ENCODE measurements around the gene MBP. TPM values are rescaled to one million over a fixed set of nuclear protein-coding genes. Genes with fewer than 3 reads are reported as not detected.

MBP gene
- total RNA-seq, 1 experiment from 2014 or later, result not detected

- Histone ChIP-seq H3K27ac (ENCODE audit: low read depth, low read length, poor library complexity, severe bottlenecking) (no peak overlapping the region), H3K4me1 (ENCODE audit: insufficient read depth, low read length, poor library complexity, severe bottlenecking) (no peaks in the 10 kb centered on the region), H3K4me3 (ENCODE audit: low read depth, low read length, poor library complexity, severe bottlenecking) (no peak overlapping the region), H3K27me3 (replicated peaks; ENCODE audit: insufficient read depth, low read depth, low read length, poor library complexity) (no peaks in the 10 kb centered on the region), H3K36me3 (ENCODE audit: insufficient read depth, low read length, poor library complexity, severe bottlenecking) (peaks cover 3% of the 10 kb centered on the region), H3K9me3 (ENCODE audit: low read depth, low read length, poor library complexity, severe bottlenecking) (no peaks in the 10 kb centered on the region)
- no peak for TF ChIP-seq EZH2 (IDR thresholded peaks at IDR 0.05; ENCODE audit: borderline replicate concordance, low read depth, low read length, poor library complexity, severe bottlenecking)
- no peak for TF ChIP-seq CTCF (conservative IDR thresholded peaks at IDR 0.05; ENCODE audit: low read depth, low read length)
- intact Hi-C loops (cut with micrococcal nuclease; ENCODE audit: unreplicated experiment), result no loop called here
- ChIA-PET POLR2A (ENCODE audit: low non-redundant PET) (no interaction called here), CTCF (no interaction called here)
- DNase-seq (ENCODE audit: low spot score), result no peak
- BruUV-seq (replicated peaks), result no TSS peak
Measured at GRCh38 chr18:76963936-76964335, 168.6 kb downstream of the MBP start.

DNA sequence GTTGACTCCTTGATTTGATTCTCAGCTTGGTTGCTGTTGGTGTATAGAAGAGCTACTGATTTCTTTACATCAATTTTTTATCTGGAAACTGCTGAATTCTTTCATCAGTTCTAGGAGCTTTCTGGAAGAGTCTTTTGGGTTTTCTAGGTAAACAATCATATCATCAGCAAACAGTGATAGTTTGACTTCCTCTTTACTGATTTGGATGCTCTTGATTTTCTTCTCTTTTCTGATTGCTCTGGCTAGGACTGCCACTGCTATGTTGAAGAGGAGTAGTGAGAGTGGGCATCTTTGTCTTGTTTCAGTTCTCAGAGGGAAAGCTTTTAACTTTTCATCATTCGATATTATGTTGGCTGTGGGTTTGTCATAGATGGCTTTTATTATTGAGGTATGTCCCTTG is 169.7 kb downstream of the MBP start:
- H3K4me1 ChIP-seq (ENCODE audit: insufficient read depth, low read length, poor library complexity, severe bottlenecking), result no peaks in the 10 kb centered on the region
- TF ChIP-seq CTCF (conservative IDR thresholded peaks at IDR 0.05; ENCODE audit: low read depth, low read length), result no peak
- TF ChIP-seq EZH2 (IDR thresholded peaks at IDR 0.05; ENCODE audit: borderline replicate concordance, low read depth, low read length, poor library complexity, severe bottlenecking), result no peak
- H3K36me3 ChIP-seq (ENCODE audit: insufficient read depth, low read length, poor library complexity, severe bottlenecking), result peaks cover 3% of the 10 kb centered on the region
- DNase-seq (ENCODE audit: low spot score), result no peak
- H3K4me3 ChIP-seq (ENCODE audit: low read depth, low read length, poor library complexity, severe bottlenecking), result no peak overlapping the region
- no peak overlapping the region for H3K27ac ChIP-seq (ENCODE audit: low read depth, low read length, poor library complexity, severe bottlenecking)
- CTCF ChIA-PET, result no interaction called here
- POLR2A ChIA-PET (ENCODE audit: low non-redundant PET), result no interaction called here
- BruUV-seq (replicated peaks), result no TSS peak
- intact Hi-C loops (cut with micrococcal nuclease; ENCODE audit: unreplicated experiment), result no loop called here
- no peaks in the 10 kb centered on the region for H3K9me3 ChIP-seq (ENCODE audit: low read depth, low read length, poor library complexity, severe bottlenecking)
- no peaks in the 10 kb centered on the region for H3K27me3 ChIP-seq (replicated peaks; ENCODE audit: insufficient read depth, low read depth, low read length, poor library complexity)

DNA sequence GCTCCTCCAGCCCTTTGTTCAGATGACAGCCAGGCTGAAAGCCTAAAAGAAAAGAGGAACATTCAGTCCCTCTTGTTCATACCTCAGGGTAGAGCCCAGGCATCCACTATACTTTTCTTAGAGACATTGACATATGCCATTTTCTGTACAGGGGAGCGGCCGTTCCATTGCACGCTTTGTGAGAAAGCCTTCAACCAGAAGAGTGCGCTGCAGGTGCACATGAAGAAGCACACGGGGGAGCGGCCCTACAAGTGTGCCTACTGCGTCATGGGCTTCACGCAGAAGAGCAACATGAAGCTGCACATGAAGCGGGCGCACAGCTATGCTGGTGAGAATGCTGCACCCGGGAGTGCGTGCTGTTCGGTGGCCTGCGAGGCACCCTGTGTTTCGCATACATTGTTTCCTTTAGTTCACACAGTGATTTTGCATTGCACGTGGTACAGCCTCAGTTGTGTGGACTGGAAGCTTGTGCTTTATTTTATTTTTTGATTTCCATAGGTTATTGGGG is 172.0 kb downstream of the MBP start:
- H3K9me3 ChIP-seq (ENCODE audit: low read depth, low read length, poor library complexity, severe bottlenecking), result no peaks in the 10 kb centered on the region
- no peak overlapping the region for H3K4me3 ChIP-seq (ENCODE audit: low read depth, low read length, poor library complexity, severe bottlenecking)
- no peaks in the 10 kb centered on the region for H3K27me3 ChIP-seq (replicated peaks; ENCODE audit: insufficient read depth, low read depth, low read length, poor library complexity)
- ChIA-PET CTCF (no interaction called here), POLR2A (ENCODE audit: low non-redundant PET) (no interaction called here)
- H3K27ac ChIP-seq (ENCODE audit: low read depth, low read length, poor library complexity, severe bottlenecking), result no peak overlapping the region
- TF ChIP-seq CTCF (conservative IDR thresholded peaks at IDR 0.05; ENCODE audit: low read depth, low read length), result no peak
- TF ChIP-seq EZH2 (IDR thresholded peaks at IDR 0.05; ENCODE audit: borderline replicate concordance, low read depth, low read length, poor library complexity, severe bottlenecking), result no peak
- intact Hi-C loops (cut with micrococcal nuclease; ENCODE audit: unreplicated experiment), result no loop called here
- peaks cover 3% of the 10 kb centered on the region for H3K36me3 ChIP-seq (ENCODE audit: insufficient read depth, low read length, poor library complexity, severe bottlenecking)
- BruUV-seq (replicated peaks), result no TSS peak
- no peak for DNase-seq (ENCODE audit: low spot score)
- no peaks in the 10 kb centered on the region for H3K4me1 ChIP-seq (ENCODE audit: insufficient read depth, low read length, poor library complexity, severe bottlenecking)
